COLO829 (cell line): ENCODE results near the gene HIP1.
A peak's percentile ranks its signal among the peaks of the same experiment; 100 is the strongest.
"Not testable (repeated sequence)": the region's sequence is repeated elsewhere in the genome, so short reads cannot be mapped to it uniquely, and the experiment has no call there.

Experiments
- DNase-seq: peaks from one replicate; pipeline ENCODE4 v3.0.0; 2012; ENCODE audit warnings: low spot score

Gene HIP1

DNA sequence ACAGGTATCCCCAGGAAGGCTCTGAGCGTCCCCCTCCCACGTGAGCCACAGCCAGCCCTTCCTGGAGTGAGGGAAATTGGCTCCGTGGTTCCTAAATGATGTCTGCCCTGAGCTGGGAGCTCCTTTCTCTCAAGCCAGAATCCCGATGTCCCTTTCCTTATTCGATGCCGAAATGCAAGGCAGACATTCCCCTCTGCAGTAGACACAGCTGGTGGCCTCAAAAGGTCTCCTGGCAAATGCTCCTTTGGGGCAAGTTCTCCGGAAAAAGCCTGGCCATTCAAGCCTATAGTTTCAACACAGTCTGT lies 98.9 kb downstream of the HIP1 start:
- DNase-seq, result no peak

DNA sequence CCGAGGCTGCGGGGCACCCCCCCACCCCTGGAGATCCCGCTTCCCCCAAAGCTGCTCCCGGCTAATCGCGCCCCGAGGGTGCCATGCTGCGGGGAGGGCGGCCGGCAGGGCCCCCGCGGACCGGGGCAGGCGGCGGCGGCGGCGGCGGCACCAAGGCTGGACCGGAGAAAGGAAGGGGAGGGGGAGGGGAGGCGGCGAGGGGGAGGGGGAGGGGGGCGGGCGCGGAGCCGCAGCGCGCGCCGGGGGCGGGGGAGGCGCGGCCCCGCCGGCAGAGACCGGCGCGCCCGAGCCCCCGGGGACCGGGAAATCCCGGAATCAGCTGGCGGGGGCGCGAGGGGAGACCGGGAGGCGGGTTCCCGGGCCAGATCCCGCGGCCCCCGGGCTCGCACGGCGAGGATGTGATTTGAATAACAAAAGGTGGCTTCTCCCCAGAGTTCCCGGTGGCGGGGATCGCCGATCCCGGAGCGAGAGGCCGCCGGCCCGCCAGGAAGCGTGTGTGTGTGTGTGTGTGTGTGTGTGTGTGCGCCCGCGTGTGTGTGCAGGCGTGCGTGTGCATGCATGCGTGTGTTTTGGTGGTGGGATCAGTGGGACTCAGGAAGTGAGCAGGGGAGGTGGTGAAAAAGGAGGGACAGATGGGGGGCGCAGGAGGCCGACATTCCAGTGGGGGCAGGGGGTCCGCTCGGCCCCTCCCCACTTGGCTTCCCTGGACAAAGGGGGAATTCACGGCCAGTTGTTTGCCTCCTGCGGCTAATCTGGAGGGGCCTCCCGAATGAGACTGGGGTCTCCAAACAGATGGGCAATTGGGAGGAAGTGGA lies 99.5 kb downstream of the HIP1 start:
- no peak for DNase-seq

DNA sequence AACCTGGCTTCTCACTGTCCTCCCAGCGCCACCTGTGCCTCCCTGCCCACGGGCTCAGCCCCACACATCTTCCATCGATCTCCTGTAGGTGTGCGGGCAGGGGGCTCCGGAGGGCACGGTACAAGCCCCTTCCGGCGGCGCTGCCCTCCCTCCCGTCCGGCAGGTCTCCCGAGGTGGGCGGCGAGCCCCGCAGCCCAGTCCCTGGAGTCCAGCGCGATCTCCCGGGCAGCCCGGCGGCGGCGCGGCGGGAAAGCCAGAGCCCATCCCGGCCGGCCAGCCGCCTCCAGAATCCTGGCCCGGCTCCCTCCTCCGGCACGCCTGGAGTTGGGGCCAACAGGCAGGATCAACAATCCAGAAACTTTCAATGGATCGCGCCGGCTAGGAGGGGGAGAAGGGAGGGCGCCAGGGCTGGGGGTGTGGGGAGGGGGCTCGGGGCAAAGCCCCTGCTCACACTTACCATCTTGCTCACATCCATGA lies 100.1 kb downstream of the HIP1 start:
- no peak for DNase-seq

DNA sequence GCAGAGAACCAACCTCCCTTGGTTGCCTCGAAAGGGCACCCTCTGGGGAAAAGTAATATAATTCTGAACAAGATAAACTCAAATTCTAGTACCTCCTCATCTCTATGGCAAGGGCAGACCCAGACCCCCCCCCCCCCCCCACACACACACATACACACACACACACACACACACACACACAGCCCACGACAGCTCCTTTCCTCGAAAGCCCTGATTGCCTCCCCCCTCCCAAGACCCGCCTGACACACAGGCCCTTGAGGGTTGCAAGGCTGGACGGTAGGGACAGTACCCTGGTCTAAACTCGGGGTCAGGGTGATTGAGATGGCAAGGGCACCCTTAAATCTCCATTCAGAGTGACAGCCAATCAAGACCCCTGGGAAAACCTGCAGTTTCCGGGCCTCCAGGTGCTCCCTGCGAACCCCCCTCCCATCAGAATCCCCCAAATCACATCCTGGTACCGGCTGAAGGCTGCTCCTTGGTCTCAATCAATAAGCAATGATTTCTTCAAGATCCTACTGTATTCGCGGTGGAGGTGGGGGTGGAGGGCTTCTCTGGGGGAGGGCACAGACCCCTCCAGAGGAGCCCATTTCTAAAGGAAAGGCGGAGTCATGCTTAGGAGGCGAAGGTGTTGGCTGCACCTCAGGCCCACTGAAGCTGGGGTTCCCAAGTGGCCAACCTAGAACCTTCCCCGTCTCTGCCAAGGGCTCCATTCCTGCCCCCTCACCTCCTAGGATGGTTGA lies 100.7 kb downstream of the HIP1 start:
- DNase-seq, result no peak

DNA sequence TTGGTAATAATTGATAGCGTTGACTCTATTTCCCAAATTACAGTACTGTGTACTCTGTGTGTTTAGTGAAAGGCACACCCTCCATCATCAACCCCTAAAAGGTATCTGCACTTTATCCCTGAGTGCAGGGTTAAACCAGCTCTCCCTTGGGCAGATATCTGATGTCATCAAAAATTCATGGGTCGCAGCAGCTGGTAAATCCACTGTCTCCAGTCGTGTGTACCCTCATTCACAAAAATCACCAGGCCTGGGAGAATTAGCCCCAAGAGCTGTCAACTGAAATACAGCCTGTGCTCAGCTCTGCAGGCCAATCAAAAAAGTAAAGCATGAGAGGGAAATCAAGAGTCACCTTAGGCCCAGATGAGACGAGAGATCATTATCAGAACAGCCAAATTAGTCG lies 103.7 kb downstream of the HIP1 start:
- no peak for DNase-seq

DNA sequence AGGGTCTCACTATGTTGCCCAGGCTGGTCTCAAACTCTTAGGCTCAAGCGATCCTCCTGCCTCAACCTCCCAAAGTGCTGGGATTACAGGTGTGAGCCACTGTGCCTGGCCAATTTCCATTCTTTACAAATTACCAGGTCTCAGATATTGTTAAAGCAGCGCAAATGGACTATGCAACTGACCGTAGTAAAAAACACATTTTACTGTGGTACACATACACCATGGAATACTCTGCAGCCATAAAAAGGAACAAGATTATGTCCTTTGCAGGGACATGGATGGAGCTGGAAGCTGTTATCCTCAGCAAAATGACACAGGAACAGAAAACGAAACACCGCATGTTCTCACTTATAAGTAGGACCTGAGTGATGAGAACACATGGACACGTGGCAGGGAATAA lies 106.2 kb downstream of the HIP1 start:
- not testable (repeated sequence) for DNase-seq

DNA sequence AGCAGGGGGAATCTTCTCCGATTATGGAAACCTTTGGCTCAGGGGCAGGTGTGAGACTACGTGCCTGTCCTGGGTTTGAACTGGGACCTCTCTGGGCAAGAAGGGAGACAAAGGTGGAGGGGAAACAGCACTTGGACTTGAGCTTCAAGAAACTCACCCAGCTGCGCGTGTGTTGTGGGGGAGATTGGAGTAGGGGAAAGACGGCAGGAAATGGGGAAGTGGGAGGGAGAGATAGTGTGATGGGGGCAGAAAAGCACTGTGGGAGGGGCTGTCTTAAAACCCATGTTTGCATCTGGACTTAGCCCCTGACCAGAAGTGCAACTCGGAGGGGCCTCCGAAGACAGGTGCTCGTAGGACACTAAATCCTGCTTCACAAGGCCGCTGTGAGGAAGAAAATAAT lies 107.0 kb downstream of the HIP1 start:
- DNase-seq, result no peak

DNA sequence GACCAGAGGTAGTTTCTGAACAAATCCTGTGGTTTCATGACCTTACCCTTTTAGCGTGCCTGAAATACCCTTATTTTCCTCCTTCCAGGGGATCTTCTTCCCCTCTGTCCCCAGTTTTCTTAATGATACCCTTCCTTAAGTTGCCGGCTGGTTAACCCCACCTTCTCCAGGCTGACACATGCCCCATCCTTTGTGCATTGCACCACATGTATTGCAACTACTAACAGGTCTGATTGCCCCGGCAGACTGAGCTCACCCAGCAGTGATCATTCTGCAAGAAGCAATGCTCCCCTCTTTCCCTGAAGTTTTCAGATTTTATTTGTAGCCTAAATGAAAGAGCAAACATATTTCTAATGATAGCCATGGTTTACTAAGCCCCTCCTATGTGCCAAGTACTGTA lies 108.2 kb downstream of the HIP1 start:
- DNase-seq, result no peak

DNA sequence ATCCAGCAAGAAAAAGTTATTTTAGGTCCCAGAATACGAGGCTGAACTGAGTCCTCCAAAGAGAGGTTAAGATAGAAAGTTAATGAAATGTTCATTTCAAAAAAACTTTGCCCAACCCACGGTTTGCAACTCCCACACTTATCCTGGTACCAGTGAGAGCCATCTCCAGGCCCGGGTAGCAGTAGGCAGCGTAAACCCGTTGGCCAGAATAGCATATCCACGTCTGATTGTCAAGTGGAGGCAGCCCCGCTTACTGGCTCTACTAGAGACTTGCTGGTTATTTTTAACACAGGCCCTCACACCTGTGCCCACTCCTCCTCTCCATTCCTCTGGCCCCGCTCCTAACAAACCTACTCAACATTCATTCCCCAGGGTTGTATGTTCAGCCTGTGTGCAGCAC lies 109.7 kb downstream of the HIP1 start:
- no peak for DNase-seq

DNA sequence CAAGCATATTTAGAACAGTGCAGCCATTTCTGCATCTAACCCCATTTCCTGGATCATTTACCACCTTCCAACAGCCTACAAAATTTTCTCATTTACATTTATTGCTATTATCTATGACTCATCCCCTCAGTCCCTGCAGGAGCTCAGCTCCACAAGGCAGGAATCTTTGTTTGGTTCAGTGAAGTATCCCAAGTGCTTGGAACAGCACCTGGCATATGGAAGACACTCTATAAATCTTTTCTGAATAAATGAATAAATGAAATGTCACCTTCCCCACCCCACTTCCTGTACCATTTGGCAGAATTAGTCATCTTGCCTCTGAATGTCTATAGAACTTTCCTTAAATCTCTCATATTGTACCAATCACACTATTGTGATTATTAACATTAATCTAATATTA lies 110.7 kb downstream of the HIP1 start:
- DNase-seq, result no peak

DNA sequence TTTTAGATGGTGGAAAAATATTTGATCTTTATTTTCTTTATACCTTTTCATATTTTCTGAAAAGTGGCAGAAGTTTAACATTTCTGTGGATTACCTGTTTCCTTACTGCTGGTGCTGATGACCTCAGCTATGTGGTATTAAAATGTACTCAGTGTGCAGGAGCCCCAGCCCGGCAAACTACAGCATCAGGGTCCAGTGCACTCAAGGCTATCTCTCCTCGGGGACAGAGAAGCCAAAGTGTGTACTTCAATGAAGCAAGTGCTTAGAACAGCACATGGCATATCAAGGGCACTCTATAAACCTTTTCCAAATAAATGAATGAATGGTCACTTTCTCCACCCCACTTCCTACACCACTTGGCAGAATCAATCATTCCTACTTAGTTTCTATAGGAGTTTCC lies 111.8 kb downstream of the HIP1 start:
- DNase-seq, result no peak

DNA sequence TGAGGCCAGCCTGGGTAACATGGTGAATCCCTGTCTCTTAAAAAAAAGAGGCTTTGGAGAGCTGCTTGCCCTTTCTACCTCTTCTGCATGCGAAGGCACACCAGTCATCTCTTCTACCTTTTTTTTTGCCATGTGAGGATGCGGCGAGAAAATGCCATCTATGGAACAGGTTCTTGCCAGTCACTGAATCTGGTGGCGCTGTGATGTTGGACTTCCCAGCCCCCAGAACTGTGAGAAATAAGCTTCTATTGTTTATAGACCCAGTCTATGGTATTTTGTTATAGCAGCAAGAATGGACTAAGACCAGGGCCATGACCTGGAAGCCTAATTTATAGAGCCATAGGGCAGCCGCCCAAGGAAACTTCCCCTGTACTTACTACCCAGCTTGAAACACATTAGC lies 112.9 kb downstream of the HIP1 start:
- no peak for DNase-seq

DNA sequence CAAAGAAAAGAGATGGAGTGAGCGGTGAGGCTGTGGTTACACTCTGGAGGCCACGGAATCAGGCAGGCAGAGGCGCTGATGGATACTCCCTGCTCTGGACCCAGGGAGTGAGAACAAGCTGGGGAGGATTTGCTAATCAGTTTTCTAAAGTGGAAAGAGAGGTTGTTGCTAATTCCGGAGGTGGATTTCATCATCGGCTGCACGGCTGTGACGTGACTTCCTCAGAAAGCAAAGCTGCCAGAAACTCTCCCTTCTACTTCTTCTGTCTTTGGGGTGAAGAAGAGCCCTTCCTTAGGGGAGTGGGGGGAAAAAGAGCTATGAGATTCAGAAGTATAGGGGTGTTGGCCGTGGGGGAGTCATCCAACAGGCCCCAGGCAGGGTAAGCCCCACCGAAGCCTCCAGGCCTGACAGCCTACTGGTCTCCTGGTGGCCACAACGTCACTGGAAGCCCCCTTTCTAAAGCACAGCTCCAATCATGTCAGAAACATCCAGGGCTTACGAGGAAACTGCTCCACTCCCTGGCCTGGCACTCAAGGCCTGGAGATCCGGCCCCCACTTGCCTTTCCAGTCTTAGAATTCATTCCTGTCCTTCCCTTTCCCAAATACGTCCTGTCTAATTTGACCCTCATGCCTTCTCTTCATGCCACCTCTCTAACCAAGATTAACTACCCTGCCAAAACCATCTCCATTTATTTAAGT lies 114.5 kb downstream of the HIP1 start:
- no peak for DNase-seq

DNA sequence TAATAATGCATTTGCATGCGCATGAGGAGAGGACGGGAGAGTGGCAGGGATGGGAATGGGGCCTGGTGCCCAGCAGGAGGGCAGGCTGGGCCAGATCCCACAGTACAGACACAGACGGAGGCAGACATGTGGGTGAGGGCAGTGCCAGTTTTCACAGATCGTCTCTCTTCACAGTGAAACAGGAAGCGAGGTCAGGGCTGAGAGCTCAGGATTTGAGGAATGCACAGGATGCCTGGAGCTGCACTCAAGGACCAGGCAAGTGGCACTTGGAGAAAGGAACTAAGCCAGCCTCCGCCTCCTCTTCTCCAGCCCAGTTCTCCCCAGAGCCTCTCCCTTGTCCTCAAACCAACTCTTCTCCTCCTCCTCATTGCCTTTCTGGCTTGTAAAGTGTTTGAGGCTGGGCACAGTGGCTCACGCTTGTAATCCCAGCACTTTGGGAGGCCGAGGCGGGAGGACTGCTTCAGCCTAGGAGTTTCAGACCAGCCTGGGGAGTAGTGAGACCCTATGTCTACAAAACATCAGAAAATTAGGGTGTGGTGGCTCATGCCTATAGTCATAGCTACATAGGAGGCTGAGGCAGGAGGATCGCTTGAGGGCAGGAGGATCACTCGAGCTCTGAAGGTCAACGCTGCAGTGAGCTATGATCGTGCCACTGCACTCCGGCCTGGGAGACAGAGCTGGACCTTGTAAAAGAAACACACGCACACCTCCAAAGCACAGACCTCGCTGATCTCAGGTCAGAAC lies 115.2 kb downstream of the HIP1 start:
- no peak for DNase-seq

DNA sequence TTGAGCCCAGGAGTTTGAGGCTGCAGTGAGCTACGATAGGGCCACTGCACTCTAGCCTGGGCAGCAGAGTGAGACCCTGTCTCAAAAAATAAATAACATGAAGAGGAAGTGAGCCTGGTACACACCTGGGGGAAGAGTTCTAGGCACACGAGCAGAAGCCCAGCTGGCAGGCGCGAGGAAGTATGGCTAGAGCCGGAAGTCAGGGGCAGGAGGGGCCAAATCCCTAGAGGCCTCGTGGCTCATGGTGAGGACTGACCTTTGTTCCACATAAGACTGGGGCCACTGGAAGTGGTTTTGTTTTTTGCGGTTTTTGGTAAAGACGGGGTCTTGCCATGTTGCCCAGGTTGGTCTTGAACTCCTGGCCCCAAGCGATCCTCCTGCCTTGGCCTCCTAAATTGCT lies 117.6 kb downstream of the HIP1 start:
- DNase-seq, result no peak

DNA sequence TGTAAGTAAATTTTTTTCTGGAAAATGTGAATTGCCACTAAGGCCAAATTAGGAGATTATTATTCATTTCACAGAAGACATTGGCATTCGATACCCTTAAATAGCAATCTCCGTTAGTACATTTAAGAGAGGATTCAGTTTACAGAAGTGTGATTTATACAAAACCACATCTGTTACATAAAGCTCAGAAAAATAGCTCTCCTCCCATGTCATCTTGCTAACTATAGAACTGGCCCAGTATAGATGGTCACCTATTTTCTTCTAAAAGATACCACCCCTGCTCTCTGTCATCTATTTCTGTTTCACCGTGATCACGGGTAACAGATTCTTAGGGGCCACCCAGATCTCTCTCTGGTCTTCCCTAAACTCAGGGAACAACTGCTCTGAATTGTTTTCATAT lies 119.1 kb downstream of the HIP1 start:
- no peak for DNase-seq

DNA sequence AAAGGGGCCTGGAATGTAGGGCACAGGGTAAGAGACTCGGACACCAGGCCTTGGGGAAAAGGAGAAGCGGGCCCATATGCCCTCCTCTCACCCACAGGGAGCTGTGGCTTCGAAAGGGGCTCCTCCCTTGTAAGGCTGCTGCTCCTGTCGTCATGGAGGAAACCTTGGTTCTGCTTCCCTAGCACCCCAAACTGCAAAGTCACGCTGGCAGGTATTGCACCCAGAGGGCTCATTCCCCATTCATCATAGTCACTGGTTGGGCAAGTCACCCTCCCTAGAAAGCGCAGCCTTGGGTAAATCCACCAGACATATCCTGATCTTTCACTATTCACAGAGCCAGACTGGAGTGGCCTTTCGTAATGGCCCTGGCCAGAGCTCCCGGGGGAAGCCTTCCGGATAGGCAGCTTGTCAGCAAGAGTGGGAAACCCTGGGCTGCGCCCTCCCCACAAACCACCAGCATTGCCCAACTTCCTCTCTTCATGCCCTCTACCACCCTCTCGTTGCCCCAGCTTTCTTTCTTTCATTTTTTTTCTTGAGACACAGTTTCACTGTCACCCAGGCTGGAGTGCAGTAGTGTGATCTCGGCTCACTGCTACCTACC lies 121.0 kb downstream of the HIP1 start:
- DNase-seq, result no peak

DNA sequence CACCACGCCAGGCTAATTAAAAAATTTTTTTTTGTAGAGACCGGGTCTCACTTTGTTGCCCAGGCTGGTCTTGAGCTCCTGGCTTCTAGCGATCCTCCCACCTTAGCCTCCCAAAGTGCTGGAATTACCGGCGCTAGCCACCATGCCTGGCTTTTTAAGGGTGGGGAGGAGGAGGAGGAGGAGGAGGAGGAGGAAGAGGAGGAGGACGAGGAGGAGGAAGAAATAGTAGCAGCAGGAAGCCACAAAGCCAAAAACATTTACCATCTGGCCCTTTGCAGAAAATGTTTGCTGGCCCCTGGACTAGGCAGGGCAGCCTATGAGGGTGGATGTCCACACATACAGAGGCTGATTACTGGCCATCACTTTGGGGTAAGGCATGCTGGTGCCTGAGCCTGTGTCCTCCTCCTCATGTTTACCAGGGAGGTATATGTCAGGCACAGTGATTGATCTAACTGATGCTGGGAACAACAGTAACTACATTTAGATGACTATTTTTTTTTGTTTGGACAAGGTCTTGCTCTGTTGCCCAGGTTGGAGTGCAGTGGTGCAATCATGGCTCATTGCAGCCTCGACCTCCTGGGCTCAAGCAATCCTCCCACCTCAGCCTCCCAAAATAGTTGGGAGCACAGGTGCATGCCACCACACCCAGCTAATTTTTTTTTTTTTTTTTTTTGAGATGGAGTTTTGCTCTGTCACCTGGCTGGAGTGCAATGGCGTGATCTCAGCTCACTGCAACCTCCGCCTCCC lies 122.1 kb downstream of the HIP1 start:
- no peak for DNase-seq

DNA sequence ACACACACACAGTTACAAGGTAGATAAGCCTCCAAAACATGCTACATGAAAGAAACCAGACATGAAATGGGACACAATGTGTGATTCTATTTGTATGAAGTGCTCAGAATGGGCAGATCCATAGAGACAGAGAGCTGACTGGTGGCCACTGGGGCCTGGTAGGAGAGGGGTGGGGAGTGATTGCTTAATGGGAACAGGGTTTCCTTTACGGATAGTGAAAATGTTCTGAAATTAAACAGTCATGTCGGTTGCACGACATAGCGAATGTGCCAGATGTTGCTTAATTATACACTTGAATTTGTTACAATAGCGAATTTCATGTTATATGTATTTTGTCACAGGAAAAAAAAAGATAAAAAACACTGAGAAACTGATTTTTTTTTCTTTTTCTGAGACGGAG lies 124.3 kb downstream of the HIP1 start:
- no peak for DNase-seq

DNA sequence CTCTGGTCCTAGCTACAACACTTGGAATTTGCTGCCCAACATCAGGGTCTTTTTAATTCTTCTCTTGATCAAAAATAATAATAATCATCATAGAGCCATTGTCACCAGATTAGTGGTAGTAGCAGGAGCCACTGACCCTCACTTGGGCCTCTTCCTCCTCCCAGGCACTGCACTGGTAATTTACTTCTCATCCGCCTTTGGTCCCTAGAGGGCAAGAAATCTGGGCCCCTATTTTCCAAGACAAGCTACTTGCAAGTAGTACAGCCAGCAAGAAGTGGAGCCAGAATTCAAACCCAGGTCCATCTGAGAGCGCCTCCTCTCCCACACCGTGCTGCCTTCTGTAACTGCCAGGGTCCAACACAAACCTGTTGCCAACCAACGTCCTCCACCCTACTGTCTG lies 125.4 kb downstream of the HIP1 start:
- DNase-seq, result no peak

DNA sequence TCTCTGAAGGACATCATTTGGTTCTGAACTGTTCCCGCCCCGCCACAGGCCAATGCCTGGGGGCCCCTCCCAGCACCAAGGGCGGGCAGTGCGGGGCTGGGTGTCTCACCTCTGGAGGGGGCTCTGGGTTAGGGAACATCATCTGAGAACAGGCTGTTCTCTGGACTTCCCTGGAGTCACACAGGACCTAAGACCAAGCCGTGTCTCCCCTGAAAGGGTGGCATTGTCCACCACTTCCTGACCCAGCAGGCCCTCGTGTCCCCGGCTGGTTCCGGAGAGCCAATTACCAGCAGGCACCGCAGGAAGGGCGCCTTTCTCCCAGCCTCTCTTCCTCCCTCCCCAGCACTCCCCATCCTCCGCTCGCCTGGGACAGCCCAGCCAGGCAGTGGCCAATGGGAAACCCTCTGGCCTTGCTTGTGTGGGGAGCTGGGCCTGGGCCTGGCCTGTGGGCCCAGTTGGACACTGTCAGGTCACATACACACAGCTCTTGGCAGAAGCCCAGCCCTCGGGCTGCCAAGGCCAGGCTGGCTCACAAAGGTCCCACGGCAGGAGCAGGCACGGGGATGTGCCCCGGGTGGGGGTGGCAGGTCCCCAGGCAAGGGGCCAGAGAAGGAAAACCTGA lies 127.1 kb downstream of the HIP1 start:
- peak; percentile 95 for DNase-seq
